Measurements from ENCODE around the gene LMCD1. TPM values are rescaled to one million over a fixed set of nuclear protein-coding genes. Genes with fewer than 3 reads are reported as not detected.

Gene LMCD1
- total RNA-seq, 4 donors from 2014 or later, result 13.9 to 64.6 (median 25.6) TPM

GRCh38 chr3:8563146-8563545, 61.5 kb downstream of the LMCD1 start:
- intact Hi-C loops (cut with DNase I), result no loop called here
- no peak for DNase-seq
- TF ChIP-seq POLR2A (IDR thresholded peaks at IDR 0.05) (no peak), CTCF (IDR thresholded peaks at IDR 0.05) (no peak)
- Histone ChIP-seq H3K27ac (no peak overlapping the region), H3K4me1 (no peaks in the 10 kb centered on the region), H3K36me3 (no peaks in the 10 kb centered on the region), H3K27me3 (no peaks in the 10 kb centered on the region), H3K4me3 (replicated peaks in 1 of 3) (no peak overlapping the region), H3K9me3 (no peaks in the 10 kb centered on the region)
- 82 to 84% methylated on average over 4 of the region's 4 CpGs for WGBS, 2 donors

GRCh38 chr3:8563597-8563996, 62.0 kb downstream of the LMCD1 start:
- no peaks in the 10 kb centered on the region for H3K4me1 ChIP-seq
- no peaks in the 10 kb centered on the region for H3K27me3 ChIP-seq
- TF ChIP-seq CTCF (IDR thresholded peaks at IDR 0.05) (no peak), POLR2A (IDR thresholded peaks at IDR 0.05) (no peak)
- no peak for DNase-seq
- 95 to 97% methylated on average over 4 of the region's 4 CpGs for WGBS, 2 donors
- no peaks in the 10 kb centered on the region for H3K36me3 ChIP-seq
- H3K9me3 ChIP-seq, result no peaks in the 10 kb centered on the region
- H3K27ac ChIP-seq, result no peak overlapping the region
- intact Hi-C loops (cut with DNase I), result no loop called here
- no peak overlapping the region for H3K4me3 ChIP-seq (replicated peaks in 1 of 3)

GRCh38 chr3:8565376-8565775, 63.8 kb downstream of the LMCD1 start:
- H3K4me1 ChIP-seq, result no peaks in the 10 kb centered on the region
- TF ChIP-seq POLR2A (IDR thresholded peaks at IDR 0.05), result no peak
- no peak for TF ChIP-seq CTCF (IDR thresholded peaks at IDR 0.05)
- intact Hi-C loops (cut with DNase I), result no loop called here
- WGBS, 2 donors, result 97 to 98% methylated on average over 13 to 15 of the region's 15 CpGs
- H3K36me3 ChIP-seq, result no peaks in the 10 kb centered on the region
- no peak for DNase-seq
- no peak overlapping the region for H3K27ac ChIP-seq
- H3K4me3 ChIP-seq (replicated peaks in 1 of 3), result no peak overlapping the region
- no peaks in the 10 kb centered on the region for H3K27me3 ChIP-seq
- no peaks in the 10 kb centered on the region for H3K9me3 ChIP-seq

- DNase-seq, result no peak
- no peaks in the 10 kb centered on the region for H3K9me3 ChIP-seq
- intact Hi-C loops (cut with DNase I), result no loop called here
- no peak overlapping the region for H3K27ac ChIP-seq
- no peaks in the 10 kb centered on the region for H3K27me3 ChIP-seq
- no peaks in the 10 kb centered on the region for H3K36me3 ChIP-seq
- 92 to 96% methylated on average over 7 of the region's 7 CpGs for WGBS, 2 donors
- H3K4me3 ChIP-seq (replicated peaks in 1 of 3), result no peak overlapping the region
- no peaks in the 10 kb centered on the region for H3K4me1 ChIP-seq
- no peak for TF ChIP-seq POLR2A (IDR thresholded peaks at IDR 0.05)
- TF ChIP-seq CTCF (IDR thresholded peaks at IDR 0.05), result no peak
These were observed 66.4 kb downstream of the LMCD1 start for GRCh38 chr3:8567784-8568575.

- no peaks in the 10 kb centered on the region for H3K9me3 ChIP-seq
These were observed 69.6 kb downstream of the LMCD1 start for GRCh38 chr3:8571256-8571655.

More at GRCh38 chr3:8571256-8571655, 69.6 kb downstream of the LMCD1 start:
- Histone ChIP-seq H3K36me3 (no peaks in the 10 kb centered on the region), H3K27ac (no peak overlapping the region), H3K4me3 (replicated peaks in 1 of 3) (no peak overlapping the region), H3K27me3 (no peaks in the 10 kb centered on the region), H3K4me1 (no peaks in the 10 kb centered on the region)
- DNase-seq, result no peak
- TF ChIP-seq CTCF (IDR thresholded peaks at IDR 0.05) (no peak), POLR2A (IDR thresholded peaks at IDR 0.05) (no peak)
- intact Hi-C loops (cut with DNase I), result no loop called here
- 61 to 89% methylated on average over 2 to 3 of the region's 3 CpGs for WGBS, 2 donors
